Femur (tissue), 1 donor: ENCODE data around the gene SPPL2A.

ENCODE experiments used
- DNase-seq: peaks from one replicate; pipeline ENCODE4 v3.0.0-alpha.2; 2017

Gene SPPL2A

DNA sequence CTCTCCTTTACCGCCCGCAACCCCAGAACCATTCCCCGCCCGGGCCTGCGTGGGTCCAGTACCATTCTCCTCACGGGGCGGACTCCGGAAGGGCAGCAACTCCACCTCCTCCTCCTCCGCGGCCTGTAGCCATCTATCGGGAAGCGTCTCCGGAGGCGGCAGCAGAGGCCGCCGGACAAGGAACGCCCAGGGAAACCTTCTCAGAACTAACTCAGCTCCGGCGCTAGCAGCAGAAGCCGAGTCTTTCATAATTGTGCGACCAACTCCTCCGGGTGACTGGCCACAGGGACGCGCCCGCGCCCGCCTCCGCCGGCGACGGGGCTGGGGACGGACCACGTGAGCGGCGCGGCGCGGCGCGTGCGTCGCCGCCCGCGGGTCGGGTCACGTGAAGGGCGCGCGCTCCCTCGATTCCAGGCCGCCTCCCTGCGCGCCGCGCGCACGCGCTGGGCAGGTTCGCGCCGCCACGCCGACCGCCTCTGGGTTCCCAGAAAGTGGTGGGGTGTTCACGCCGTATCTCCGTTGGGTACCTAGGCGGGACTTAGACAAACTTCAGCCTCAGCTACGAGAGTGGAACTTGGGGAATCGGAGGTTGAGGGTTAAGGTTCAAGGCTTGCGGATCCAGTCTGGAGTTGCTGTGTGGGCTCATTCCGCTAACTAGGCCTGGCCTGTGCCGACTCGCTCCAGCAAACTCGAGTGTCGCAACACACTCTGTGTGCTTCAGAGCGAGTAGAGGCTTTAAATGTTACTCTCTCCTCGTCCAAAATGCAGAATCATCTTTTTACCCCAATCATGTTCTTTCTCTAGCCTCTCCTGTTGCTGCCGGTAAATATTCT lies 78.8 kb downstream of the SPPL2A start, which contains the start of gene TRPM7:
Gene TRPM7 (minus strand): TSS at position 329 of the 833 bp plus-strand sequence. CDS start 264 bp downstream, at position 65.
- peak; percentile 93 for DNase-seq

DNA sequence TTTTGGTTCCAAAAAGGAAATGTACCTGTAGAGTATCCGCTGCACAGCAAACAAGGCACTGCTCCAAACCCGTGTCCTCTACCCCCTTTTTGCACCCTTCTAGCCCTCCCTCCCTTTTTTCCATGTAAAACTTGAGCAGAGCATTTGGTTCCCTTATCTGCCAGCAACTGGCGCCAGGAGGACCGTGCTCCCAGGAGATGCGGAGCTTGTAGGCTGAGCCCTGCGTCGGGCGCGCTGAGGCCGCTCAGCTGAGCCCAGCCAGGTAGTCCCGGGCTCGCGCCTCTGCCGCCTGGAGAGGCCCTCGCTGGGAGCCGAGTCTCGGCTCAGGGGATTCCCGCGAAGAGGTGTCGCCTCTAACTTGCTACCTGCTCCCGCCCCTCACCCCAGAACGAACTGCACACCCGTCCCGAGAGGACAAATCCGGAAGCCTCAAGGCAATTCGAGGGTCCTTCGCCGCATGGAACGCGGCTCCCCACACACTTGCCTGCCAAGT lies 79.5 kb downstream of the SPPL2A start:
- DNase-seq, result peak; percentile 59

DNA sequence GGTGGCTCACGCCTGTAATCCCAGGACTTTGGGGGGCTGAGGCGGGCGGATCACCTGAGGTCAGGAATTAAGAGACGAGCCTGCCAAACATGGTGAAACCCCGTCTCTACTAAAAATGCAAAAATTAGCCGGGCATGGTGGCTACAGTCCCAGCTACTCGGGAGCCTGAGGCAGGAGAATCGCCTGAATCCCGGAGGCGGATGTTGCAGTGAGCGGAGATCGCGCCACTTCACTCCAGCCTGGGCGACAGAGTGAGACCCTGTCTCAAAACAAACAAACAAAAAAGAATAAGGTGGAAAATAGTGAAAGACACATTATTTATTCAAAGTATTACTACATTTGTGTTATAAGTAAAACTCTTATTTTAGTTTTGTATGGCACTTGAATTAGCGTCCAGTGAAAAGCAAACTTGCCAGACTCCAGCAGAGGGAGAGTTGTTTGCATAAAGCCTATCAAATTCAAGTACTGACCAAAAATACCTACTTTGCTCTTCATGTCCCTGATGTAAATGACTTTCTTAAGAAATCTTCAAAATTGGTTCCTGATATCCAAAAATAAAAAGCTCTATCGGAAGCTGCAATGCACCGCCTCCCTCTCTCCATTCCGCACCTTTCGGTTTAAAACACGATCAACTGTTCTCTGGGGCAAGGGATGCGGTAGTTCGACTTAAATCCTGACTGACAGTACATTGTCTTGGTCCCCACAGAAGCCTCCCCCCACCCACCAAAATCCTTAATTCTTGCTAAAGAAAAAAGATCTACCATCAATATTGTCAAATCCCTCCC lies 80.1 kb downstream of the SPPL2A start:
- no peak for DNase-seq

DNA sequence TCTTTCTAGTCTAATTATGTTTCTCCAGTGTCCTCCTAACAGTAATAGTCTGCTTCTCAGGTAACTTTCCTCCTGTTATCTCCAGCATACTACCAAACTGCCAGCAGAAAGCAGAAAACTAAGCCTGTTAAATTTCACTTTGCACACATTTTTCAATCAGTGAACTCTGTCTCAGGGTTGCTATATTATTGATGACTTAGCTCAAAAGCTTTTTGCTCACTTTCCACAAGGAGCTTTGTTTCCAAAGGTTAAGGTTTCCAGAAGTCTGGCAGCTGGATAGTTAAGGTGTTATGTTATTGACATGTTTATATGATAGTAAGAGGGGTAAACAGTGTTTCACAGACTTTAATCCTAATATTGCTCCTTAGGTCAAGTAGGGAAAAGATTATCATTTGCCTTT lies 84.0 kb downstream of the SPPL2A start:
- no peak for DNase-seq

DNA sequence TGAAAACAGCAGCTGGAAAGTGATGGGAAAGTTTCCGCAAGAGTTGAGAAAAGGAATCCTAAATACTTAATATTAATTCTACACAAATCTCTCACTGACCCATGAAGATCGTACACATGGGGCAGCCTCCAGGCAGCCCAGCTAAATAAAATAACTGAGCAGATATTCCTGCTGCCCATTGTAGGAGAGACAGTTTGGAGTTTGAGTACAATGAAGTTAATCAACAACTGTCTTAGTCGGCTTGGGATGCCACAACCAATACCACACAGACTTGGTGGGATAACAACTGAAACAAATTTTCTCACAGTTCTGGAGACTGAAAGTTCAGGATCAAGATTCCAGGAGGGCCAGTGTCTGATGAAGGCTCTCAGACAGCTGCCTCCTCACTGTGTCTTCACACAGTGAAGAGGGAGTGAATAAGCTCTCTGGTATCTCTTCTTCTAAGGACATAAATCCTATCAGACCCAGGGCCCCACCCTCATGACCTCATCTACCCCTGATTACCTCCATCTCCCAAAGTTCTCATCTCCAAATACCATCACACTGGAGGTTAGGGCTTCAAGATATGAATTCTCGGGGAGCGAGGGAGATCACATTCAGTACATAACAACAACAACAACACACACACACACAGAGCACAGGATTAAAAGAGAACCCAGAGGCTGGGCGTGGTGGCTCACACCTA lies 88.6 kb downstream of the SPPL2A start:
- DNase-seq, result no peak

DNA sequence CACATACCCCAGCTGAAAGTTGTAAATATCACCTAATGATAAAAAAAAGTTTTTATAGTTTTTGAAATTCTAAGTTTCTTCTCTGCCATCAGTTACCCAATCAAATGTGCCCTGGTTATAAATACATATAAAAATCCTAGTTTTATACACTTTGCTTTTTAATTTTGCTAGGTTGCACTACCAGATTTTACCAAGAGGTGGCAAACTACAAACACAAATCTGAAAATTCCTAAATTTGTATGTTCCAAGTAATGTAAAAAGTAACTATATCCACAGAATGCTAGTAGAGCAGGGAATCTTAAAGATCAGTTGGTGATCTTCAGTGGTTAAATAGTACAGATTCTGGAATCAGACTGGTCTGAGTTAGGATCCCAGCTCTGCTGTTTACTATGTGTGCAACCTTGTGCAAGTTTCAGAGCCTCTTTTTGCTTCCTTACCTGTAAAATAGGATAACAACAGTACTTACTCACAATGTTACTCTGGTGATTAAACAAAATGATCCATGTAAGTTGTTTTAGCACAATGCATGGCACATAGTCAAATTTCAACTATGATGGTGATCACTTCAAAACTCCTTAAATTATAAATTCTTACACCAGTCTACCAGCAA lies 89.9 kb downstream of the SPPL2A start:
- no peak for DNase-seq

DNA sequence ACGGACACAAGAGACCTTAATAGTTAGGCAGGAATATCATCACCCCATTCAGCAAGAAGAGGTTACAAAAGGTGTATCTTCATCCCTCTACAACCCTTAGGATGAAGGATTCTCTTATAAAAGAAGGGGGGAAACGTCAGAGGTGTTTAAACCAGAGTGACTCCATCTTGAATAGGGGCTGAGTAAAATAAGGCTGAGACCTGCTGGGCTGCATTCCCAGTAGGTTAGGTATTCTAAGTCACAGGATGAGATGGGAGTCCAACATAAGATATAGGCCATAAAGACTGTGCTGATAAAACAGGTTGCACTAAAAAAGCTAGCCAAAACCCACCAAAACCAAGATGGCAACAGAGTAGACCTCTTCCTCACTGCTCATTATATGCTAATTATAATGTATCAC lies 95.4 kb downstream of the SPPL2A start:
- no peak for DNase-seq

DNA sequence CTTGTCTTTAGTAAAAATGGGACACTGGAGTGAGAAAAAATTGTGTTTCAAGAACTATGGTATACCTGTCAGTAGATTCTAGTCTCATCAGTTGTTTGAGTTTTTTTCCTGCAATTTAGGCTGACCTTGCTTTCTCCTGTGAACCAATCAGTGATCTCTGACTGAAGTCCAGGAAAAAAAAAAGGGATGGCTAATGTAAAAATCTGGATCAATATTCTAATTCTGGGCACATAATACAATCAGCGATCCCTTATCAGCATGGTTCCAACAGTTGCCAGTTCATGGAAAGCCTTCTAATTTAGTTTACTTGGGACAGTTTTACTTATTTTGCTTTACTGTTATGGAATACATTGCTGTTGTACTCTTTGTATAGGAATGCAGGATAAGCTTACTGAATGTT lies 95.9 kb downstream of the SPPL2A start:
- no peak for DNase-seq

DNA sequence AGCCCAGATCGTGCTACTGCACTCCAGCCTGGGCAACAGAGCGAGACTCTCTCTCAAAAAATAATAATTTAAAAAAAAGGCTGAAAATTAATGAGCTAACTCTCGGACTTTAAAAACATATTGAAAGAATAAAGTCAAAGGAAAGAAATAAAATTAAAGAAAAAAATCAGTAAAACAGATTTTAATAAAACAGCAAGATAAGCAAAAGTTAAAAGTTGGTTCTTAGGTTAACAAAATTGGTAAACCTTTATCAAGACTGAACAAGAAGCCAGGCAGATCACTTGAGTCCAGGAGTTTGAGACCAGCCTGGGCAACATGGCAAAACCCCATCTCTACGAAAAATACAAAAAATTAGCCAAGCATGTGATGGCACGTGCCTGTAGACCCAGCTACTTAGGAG lies 99.6 kb downstream of the SPPL2A start:
- DNase-seq, result no peak

DNA sequence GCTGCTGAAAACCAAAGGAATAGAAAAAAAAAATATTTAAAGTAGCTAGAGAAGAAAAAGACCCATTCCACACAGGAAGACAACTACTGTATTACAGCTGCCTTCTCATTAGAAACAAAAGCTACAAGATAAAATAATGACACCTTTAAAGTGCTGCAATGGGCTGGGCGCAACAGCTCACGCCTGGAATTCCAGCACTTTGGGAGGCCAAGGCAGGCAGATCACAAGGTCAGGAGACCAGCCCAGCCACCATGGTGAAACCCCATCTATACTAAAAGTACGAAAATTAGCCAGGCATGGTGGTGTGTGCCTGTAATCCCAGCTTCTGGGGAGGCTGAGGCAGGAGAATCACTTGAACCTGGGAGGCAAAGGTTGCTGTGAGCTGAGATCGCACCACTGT lies 110.0 kb downstream of the SPPL2A start:
- DNase-seq, result no peak

DNA sequence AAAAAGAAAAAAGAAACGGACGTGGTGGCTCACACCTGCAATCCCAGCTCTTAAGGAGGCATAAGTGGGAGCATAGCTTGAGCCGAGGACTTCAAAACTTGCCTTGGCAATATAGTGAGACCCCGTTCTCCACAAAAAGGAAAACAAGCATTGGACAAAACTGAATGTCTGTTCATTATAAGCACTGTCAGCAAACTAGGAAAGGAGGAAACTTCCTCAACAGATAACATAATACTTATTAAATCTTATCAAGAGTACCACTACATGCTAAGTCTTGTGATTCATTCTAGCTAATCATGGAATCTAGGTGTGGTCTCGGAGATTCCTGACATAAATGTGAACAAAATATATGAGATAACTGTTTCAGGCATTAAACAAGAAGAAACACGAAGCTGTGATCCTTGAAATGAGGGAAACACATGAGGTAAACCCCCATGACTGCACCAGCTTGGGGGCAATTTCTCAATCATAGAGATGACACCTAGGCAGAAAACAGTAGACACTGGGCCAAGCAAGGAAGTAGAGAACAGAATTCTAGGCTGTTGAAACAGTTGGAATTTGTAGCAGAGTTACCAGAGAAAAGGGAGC lies 112.3 kb downstream of the SPPL2A start:
- no peak for DNase-seq

DNA sequence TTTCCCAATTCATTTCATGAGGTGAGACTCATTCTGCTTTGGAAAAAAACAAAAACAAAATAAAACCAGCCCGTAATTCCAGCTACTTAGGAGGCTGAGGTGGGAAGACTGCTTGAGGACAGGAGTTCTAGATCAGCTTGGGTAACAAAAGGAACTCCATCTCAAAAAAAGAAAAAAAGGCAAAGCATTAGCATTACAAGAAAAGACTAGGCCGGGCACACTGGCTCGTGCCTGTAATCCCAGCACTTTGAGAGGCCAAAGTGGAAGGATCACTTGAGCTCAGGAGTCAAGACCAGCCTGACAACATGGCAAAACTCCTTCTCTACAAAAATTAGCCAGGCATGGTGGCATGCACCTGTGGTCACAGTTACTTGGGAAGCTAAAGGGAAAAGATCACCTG lies 112.8 kb downstream of the SPPL2A start:
- DNase-seq, result no peak
